ENCODE measurements around the gene SYT6.
"Not testable (repeated sequence)": the region's sequence is repeated elsewhere in the genome, so short reads cannot be mapped to it uniquely, and the experiment has no call there.

The SYT6 gene

DNA sequence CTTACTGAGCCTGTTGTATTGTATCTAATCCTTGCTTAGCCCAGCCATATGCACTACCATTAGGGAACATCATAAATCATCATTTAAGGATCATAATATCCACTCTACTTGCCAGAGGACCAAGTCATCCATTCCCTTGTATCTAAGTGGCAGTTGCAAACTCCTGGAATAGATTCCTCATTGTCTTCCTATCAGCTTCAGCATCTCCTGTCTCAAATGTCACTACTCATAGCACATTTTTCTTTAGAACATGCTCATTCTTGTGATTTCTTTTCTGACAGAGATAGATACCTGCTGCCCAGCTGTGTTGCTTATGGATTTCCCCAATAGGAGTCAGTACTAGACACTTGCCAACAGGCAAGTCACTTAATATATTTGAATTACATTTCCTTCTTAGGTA lies 90.1 kb downstream of the SYT6 start:
- DNase-seq, result no peak

DNA sequence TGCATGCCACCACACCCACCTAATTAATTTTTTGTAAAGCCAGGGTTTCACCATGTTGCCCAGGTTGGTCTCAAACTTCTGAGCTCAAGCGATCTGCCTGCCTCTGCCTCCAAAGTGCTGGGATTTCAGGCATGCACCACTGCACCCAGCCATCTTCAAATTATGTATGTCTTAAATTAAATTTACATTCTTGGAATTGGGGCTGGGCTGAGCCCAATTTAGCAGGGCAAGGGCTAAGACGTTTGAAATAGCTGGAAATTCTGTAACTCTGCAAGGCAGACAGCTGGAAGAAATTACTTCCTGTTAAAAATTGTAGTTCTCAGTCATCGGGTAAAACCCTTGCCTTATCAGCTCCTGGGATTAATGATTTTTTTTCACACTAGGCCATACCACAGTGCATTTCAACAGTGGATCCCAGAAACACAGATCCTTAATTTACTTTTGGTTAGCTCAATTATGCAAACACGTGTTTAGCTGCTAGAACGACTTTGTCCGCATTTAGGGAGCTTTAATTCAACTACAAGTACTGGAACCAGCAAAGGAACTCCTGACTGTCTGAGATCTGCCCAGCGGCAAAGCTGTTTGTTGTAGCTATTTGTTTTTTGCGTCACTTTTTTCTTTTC lies 91.1 kb downstream of the SYT6 start:
- DNase-seq, result no peak

DNA sequence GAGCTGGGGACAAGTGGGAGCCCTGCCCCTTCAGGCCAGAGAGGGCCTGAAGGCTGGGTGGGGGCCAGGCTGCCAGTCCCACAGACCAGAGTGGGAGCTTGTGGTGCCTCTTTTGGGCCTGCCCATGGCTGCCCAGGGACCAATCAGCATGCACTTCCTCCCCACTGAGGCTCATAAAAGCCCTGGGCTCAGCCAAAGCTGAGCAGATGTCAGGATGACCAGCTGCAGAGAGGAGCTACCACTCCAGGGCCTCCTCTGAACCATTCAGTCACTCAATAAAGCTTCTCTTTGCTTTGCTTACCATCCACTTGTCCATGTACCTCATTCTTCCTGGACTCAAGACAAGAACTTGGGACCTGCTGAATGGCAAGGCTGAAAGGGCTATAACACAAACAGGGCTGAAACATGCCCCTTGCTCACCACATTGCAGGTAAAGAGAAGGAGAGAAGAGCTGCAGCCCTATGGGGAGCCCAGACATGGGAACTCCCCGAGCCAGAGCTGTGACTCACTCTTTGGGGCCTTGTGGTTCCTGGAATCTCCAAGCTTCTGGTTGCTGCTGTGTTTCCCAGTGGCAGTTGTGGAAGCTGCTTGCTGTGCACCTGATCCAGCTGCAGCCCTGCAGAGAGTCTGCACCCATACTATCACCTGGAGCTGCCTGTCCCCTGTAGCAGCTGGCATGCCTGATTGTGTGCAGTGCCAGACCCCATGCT lies 92.4 kb downstream of the SYT6 start:
- no peak for DNase-seq

DNA sequence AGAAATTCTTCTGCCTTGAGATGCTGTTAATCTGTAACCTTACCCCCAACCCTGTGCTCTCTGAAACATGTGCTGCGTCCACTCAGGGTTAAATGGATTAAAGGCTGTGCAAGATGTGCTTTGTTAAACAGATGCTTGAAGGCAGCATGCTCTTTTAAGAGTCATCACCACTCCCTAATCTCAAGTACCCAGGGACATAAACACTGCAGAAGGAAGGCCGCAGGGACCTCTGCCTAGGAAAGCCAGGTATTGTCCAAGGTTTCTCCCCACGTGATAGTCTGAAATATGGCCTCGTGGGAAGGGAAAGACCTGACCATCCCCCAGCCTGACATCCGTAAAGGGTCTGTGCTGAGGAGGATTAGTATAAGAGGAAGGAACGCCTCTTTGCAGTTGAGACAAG lies 95.4 kb downstream of the SYT6 start:
- not testable (repeated sequence) for DNase-seq

DNA sequence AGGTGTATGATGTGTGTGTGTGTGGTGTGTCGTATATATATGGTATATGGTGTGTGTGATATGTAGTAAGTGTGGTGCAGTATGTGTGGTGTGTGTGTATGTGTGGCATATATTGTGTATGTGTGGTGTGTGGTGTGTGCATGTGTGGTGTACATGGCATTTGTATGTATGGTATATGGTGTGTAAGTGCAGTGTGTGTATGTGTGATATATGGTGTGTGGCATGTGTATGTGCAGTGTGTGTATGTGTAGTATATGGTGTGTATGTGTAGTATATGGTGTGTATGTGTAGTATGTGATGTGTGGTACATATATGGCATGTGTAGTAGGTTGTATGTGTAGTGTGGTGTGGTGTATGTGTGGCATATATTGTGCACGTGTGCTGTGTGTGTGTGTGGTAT lies 99.5 kb downstream of the SYT6 start:
- no peak for DNase-seq

DNA sequence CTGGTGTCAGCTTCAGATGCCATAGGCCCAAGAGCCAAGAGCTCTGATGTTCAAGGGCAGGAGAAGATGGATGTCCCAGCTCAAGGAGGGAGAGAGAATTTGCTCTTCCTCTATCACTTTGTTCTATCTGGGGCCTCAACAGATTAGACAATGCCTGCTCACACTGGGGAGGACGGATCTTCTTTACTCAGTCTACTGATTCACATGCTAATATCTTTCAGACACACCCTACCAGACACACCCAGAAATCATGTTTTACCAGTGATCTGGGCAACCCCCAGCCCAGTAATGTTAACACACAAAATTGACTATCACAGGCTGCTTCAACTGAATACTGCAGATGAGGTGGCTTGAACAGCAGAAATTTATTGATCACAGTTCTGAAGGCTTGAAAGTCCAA lies 105.4 kb downstream of the SYT6 start:
- DNase-seq, result no peak

DNA sequence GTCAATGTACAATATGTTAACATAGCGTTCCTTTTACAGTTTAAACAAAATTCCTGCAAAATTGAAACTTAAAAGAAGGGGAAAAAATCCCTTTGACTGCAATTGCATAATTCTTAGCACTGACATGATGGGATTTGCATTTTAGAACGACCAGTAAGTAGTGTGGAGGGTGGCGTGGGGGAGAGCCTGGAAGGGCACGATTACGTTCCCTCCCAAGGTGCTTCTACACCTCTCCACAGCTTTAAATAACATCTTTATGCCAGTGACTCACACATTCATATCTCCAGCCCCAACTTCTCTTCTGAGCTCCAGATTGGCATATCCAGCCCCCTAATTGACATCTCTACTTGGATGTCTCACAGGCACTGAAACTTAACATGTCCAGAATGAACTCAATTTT lies 110.1 kb downstream of the SYT6 start:
- no peak for DNase-seq

DNA sequence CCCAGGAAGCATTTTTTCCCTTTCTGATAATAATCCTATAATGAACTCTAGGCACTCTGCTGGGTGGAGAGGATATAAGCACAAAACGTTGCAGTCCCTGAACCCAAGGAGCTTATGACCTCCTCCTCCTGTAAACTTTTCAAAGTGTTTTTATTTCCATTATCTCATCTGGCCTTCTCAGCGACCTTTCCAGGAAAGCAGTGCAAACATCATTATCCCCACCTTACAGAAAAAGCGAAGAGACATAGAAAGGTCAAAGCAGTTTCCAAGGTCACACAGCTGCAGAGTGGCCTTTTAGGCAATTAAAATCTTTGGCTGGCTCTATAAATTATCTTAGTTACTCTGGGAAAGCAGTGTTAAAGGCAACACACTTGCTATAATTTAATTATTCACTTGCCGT lies 110.6 kb downstream of the SYT6 start:
- DNase-seq, result no peak

DNA sequence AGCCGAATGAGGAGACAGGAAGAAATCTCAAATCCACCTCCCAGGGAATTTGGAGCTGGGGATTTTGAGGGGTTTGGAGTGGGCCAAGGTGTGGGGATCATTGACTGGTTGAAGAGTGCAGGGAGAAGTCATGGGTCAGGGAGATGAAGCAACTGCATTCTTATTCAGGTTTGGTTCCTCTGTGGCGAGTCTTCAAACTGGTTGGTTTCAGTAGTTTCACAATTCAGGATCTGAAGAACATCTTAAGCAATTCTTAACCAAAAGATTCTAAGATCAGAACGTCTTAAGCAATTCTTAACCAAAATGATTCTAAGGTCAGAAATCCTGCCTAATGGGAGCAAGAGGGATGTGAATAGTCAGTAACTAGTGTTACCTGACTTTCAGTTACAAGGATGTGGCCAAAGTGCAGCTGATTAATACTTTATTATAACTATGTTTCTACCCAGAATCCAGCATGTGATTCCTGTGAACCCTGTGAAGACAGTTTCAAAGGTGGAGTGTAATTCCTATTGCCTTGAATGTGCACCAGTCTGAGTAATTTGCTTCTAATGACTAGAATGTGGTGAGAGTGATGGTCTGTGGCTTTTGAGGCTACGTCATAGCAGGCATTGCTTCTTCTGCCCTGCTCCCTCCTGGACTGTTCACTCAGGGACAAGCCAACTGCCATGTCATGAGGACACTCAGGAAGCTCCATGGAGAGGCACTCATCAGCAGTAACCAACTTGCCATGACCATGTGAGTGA lies 113.2 kb downstream of the SYT6 start:
- no peak for DNase-seq
